Mammary epithelial cell (primary cell): ENCODE data around the gene TRPM2.

Source experiments
- CTCF ChIP-seq, 2 donors: IDR thresholded peaks in 1 of 2; conservative IDR thresholded peaks in 1 of 2; 2 replicates each; pipeline ENCODE4 v1.5.1; 2011 to 2012; ENCODE audit warnings: inconsistent platforms in 2 of 2, low read length in 2 of 2, mild to moderate bottlenecking in 2 of 2, control low read depth in 1 of 2, low read depth in 1 of 2; ENCODE audit not compliant: insufficient read depth in 1 of 2; ENCODE audit errors: extremely low read depth in 1 of 2
- EZH2 ChIP-seq: IDR thresholded peaks from 2 replicates; pipeline ENCODE4 v1.6.1; 2012; ENCODE audit warnings: low read length, inconsistent platforms, borderline replicate concordance

- no peak for TF ChIP-seq CTCF (conservative IDR thresholded peaks at IDR 0.05 in 1 of 2, IDR thresholded peaks at IDR 0.05 in 1 of 2; ENCODE audit: extremely low read depth in 1 of 2, insufficient read depth in 1 of 2, low read depth in 1 of 2, low read length in 2 of 2)
- no peak for TF ChIP-seq EZH2
These were observed 80.6 kb downstream of the TRPM2 start for GRCh38 chr21:44433791-44434567.
